ENCODE measurements around the gene MTA3. TPM values are rescaled to one million over a fixed set of nuclear protein-coding genes. Genes with fewer than 3 reads are reported as not detected.

MTA3 gene
- total and polyA plus RNA-seq, 2 of the 8 experiments (the other 6 are each of a cell fraction or from before 2014, with no cell fraction given), result 125 to 184 TPM

DNA sequence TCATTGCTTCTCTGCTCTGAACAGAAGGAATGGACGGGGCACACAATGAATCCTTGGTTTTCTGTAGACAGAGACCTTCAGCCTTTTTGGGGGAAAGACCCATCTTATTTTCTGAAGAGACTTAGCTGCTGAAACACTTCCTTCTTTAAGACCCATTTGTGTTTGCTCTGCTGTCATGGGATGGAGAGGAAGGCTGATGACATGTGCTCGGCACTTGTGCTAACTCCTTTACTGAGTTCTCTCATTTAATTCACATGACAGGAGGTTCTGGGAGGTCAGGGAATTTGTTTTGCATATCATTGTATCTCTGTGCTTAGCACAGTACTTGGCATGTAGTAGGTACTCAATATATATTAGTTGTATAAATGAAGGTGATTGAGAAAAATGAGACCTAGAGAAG lies 156.5 kb downstream of the MTA3 start (continued):
- TF ChIP-seq RFX5 (IDR thresholded peaks at IDR 0.05; ENCODE audit: borderline replicate concordance, low read depth, low read length), result no peak
- TF ChIP-seq EP300 (IDR thresholded peaks at IDR 0.05; ENCODE audit: borderline replicate concordance in 1 of 2, low read depth in 2 of 2, low read length in 2 of 2), result no peak
- TF ChIP-seq SIN3A (conservative IDR thresholded peaks at IDR 0.05 in 1 of 2, IDR thresholded peaks at IDR 0.05 in 1 of 2; ENCODE audit: low read depth in 1 of 2, low read length in 2 of 2), result no peak

Measured in H1 (cell line).